Duodenal mucosa (tissue), 2 donors: ENCODE data around the gene GAL3ST2.

Experiments used
- H3K27ac ChIP-seq: one replicate; pipeline ENCODE4 v1.7.0; 2013; ENCODE audit warnings: low read depth, low read length
- H3K27me3 ChIP-seq, 2 donors: one replicate each; pipeline ENCODE4 v1.7.0; 2013; ENCODE audit warnings: low read length in 2 of 2, control low read depth in 1 of 2; ENCODE audit not compliant: insufficient read depth in 2 of 2, control insufficient read depth in 1 of 2
- H3K36me3 ChIP-seq, 2 donors: one replicate each; pipeline ENCODE4 v1.7.0; 2013; ENCODE audit warnings: low read length in 2 of 2, control low read depth in 1 of 2; ENCODE audit not compliant: insufficient read depth in 2 of 2, control insufficient read depth in 1 of 2
- H3K4me1 ChIP-seq, 2 donors: one replicate each; pipeline ENCODE4 v1.7.0; 2013; ENCODE audit warnings: low read length in 2 of 2, control low read depth in 1 of 2; ENCODE audit not compliant: insufficient read depth in 2 of 2, control insufficient read depth in 1 of 2
- H3K4me3 ChIP-seq, 2 donors: one replicate each; pipeline ENCODE4 v1.7.0; 2013; ENCODE audit warnings: low read length in 2 of 2, low read depth in 1 of 2
- H3K9ac ChIP-seq, 2 donors: one replicate each; pipeline ENCODE4 v1.7.0; 2013; ENCODE audit warnings: low read length in 2 of 2, low read depth in 1 of 2
- H3K9me3 ChIP-seq, 2 donors: one replicate each; pipeline ENCODE4 v1.7.0; 2013; ENCODE audit warnings: low read length in 2 of 2, control low read depth in 1 of 2; ENCODE audit not compliant: control insufficient read depth in 1 of 2

Gene GAL3ST2

DNA sequence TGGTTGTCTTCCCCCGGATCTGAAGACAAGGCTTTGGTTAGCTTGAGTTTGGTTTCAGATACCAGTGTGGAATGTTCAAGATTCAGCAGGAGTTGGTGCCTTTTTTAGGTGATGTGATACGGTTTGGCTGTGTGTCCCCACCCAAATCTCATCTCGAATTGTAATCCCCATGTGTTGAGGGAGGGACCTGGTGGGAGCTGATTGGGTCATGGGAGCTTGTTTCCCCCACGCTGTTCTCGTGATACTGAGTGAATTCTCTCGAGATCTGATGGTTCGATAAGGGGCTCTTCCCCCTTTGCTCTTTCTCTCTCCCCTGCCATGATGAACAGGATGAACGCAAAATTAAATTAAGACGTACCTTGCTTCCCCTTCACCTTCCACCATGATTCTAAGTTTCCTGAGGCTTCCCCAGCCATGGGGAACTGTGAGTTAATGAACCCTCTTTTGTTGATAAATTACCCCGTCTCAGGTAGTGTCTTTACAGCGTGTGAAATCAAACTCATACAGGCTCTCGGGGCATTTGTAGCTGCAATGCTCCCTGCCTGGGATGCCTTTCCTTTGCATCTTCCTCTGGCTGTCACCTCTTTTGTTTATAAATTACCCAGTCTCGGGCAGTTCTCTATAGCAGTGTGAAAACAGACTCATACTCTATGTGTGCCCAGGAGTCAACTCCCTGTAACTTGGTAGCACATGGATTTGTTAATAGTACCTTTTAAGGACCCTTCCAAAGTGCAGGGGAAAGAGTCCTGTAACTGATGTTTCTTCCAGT is 60.8 kb downstream of the GAL3ST2 start:
- Histone ChIP-seq H3K27me3 (peaks cover 0 to 3% of the 10 kb centered on the region in 2 donors), H3K4me3 (no peak overlapping the region), H3K27ac (no peak overlapping the region), H3K36me3 (no peaks in the 10 kb centered on the region), H3K9ac (no peak overlapping the region), H3K4me1 (no peaks in the 10 kb centered on the region), H3K9me3 (no peaks in the 10 kb centered on the region)

DNA sequence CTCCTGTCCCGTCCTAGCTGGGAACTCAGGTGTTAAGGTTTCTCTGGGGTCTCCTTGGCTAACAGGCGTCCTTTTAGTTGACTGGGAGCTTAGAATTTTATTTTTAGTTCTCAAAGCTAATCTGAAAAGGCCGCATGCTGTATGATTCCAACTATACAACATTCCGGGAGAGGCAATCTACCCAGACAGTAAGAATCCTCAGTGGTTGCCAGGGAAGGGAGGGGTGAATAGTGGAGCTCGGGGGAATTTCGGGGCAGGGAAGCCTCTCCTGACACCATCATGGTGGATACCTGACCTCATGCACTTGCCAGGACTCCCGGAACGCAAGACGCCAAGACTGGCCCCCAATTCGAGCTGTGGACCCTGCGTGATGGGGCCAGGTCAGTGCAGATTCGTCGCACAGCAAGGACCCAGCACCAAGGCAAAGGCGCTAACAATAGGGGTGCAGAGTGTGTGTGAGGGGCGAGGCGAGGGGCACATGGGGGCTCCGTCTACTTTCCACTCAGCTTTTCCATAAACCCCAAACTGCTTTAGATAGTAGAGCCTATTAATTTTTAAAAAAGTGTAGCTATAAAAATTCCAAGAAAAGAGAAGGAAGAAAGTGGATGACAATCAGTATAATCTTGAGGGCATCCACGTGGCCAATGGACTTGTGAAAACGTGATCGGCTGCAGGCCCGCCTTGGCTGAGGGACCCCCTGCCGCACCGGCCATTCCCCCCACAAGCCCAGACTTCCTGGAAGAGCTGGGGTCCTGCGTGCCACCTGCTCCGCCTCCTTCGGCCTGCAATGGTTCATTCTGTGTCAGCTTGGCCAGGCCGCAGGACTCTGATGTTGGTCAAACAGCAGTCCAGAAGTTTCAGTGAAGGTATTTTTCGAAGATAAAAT is 64.8 kb downstream of the GAL3ST2 start:
- Histone ChIP-seq H3K9ac (no peak overlapping the region), H3K36me3 (no peaks in the 10 kb centered on the region), H3K27me3 (peaks cover 0 to 3% of the 10 kb centered on the region in 2 donors), H3K9me3 (no peaks in the 10 kb centered on the region), H3K4me1 (peaks cover 9 to 18% of the 10 kb centered on the region in 2 donors), H3K4me3 (no peak overlapping the region), H3K27ac (no peak overlapping the region)

DNA sequence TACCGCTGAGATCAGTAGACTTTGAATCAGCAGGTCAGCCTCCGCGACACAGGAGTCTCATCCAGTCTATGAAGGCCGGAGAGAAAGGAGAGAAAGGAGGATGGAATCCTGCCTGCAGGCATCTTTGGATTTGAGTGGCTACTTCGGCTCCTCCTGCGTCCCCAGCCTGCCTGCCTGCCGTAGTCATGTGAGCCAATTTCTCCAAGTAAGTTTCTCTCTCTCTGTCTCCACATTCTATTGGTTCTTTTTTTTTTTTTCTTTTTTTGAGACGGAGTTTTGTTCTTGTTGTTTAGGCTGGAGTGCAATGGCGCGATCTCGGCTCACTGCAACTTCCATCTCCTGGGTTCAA is 65.4 kb downstream of the GAL3ST2 start:
- H3K9ac ChIP-seq, result no peak overlapping the region

DNA sequence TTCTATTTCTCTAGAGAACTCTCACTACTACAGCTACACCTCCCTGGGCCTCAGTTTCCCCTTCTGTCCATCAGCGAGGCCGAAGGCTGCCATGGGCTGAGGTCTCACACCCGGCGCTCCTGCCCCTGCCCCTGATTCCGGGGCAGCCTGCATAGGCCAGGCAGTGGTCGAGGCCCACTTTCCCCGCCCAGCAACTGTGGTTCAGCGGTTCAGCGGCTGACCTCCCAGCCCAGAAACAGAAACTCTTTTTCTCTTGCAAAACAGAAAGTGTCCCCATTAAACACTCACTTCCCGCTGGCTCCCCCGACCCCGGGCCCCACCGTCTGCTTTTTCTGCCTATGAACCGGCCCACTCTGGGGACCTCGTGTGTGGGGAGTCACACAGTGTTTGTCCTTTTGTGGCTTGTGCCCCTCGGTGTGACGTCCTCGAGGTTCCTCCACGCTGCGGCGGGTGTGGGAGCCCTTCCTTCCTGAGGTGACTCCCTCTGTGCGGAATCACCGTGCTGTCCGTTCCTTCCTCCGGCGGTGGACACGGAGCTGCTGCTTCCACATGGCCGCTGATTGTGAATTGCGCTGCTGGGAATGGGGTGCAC is 66.1 kb downstream of the GAL3ST2 start:
- H3K9me3 ChIP-seq, result no peaks in the 10 kb centered on the region
- H3K4me3 ChIP-seq, result peak overlapping the region; percentile 50 to 58
- peaks cover 9 to 18% of the 10 kb centered on the region in 2 donors for H3K4me1 ChIP-seq
- H3K36me3 ChIP-seq, result no peaks in the 10 kb centered on the region
- H3K27me3 ChIP-seq, result peaks cover 0 to 3% of the 10 kb centered on the region in 2 donors
- H3K27ac ChIP-seq, result no peak overlapping the region
- no peak overlapping the region for H3K9ac ChIP-seq

More for the DNA sequence above, 65.4 kb downstream of the GAL3ST2 start:
- Histone ChIP-seq H3K4me1 (peaks cover 9 to 18% of the 10 kb centered on the region in 2 donors), H3K4me3 (no peak overlapping the region), H3K9me3 (no peaks in the 10 kb centered on the region), H3K27ac (no peak overlapping the region), H3K27me3 (peaks cover 0 to 3% of the 10 kb centered on the region in 2 donors), H3K36me3 (no peaks in the 10 kb centered on the region)

DNA sequence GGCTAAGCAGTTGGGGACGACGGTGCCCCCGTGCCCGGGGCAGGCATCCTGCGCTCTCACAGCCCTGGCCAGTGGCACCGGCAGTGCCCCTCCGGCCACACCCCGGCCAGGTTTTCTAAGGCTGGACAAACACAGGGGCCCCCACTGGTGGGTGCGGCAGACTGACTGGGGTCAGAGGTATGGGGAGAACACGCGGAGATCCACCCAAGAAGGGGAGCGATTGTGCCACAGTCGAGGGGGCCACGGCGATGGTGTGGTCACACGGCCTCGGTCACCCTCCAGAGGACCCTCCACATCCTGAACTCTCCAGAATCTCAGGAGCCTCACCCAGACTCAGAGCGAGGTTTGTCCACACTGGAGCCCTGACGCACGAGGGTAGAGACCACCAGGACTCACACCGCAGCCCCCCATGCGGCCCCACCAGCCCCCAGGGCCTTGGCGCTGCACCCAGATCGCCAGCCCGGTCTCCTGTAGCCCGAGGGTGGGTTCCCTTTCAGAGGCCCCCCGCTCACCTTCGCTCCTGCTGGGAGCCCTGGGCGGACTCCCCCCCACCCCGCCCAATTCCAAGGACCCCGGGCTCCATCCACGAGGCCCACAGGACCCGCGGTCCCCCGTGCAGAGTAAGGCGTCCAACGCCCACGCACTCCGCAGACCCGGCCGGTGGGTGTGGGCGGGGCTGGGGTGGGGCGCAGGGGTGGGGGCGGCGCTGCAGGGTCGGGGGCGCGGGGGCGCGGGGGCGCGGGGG is 66.9 kb downstream of the GAL3ST2 start:
- Histone ChIP-seq H3K4me3 (peak overlapping the region; percentile 50 to 58), H3K9ac (no peak overlapping the region), H3K27me3 (no peaks in the 10 kb centered on the region), H3K4me1 (peaks cover 9 to 18% of the 10 kb centered on the region in 2 donors), H3K27ac (peak overlapping the region; percentile 36), H3K9me3 (no peaks in the 10 kb centered on the region), H3K36me3 (no peaks in the 10 kb centered on the region)

DNA sequence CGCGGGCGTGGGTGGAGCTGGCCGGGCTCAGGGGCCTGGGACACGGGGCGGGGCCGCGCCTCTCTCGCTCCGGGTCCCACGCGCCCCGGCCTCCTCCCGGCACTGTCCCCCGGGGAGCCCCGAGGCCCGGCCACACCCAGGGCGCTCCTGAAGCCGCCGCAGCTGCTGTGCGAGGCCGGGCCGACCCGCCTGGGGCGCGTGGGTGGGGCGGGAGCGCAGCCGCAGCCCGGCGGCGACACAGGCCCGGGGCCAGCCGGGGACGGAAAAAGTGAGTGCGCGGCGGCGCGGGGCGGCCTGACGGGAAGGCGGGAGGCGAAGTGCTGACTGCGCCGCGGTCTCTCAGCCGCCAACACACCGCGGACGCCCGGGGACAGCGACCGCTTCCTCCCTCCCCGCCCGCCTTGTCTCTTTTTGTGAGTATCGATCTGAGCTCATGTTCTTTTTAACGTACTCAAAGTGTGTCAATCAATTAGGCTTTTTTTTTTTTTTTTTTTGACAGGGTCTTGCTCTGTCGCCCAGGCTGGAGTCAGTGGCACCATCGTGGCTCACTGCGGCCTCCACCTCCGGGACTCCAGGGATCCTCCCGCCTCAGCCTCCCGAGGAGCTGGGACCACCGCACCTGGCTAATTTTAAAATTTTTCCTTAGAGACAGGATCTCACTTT is 67.6 kb downstream of the GAL3ST2 start:
- Histone ChIP-seq H3K4me1 (peaks cover 9 to 18% of the 10 kb centered on the region in 2 donors), H3K36me3 (no peaks in the 10 kb centered on the region), H3K27ac (peak overlapping the region; percentile 10), H3K9ac (no peak overlapping the region), H3K9me3 (no peaks in the 10 kb centered on the region), H3K27me3 (no peaks in the 10 kb centered on the region), H3K4me3 (peak overlapping the region; percentile 35 to 48)

DNA sequence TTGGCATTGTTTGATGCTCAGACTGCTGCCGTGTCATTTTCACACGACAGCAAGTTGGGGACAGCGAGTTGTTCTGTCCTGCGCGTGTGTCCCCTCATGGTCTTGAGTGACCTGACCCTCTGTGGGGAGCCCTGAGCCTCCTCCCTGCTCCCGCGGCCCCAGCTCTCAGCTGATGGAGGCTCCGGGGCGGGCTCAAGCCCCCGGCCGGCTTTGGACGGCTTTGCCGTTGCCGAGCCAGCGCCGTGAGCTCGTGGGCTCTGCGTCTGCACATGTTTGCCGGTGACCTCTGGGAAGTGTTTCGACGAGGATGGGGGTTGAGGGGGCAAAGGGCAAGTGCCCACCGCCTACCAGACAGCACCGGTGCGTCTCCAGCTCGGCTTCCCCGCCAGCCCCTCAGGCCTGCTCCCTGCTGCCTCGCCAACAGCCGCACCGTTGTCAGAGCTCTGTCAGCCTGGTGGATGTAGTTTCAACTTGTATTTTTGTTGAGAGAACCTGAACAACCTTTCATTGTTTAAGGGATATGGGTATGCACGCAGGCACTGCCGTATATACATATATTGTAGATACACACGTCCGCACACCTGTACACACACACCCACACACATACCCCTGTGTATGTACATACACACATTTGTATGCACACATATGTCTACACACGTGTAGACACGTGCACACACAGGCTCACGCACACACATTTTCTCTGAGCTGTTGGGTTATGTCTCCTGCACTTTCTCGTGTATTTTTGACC is 68.4 kb downstream of the GAL3ST2 start:
- Histone ChIP-seq H3K27ac (no peak overlapping the region), H3K9ac (no peak overlapping the region), H3K4me3 (peak overlapping the region in 1 of 2 donors; percentile 35), H3K27me3 (no peaks in the 10 kb centered on the region), H3K36me3 (no peaks in the 10 kb centered on the region), H3K4me1 (peaks cover 9 to 18% of the 10 kb centered on the region in 2 donors), H3K9me3 (no peaks in the 10 kb centered on the region)

DNA sequence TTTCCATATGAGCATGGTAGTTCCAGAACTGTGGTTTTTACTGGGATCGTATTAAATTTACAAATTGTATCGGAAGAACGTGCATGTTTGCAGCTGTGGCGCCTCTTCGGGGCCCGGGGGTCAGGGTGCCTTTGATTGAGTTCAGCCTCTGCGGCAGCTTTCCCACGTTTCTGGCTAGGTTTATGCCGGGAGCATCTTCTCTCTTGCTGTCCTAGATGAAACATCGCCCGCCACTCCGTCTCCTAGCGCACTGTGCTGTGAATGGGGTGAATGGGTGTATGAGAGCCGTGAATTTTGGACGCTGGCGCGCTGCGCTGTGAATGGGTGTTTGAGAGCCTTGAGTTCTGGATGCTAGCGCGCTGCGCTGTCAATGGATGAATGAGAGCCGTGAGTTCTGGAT is 69.8 kb downstream of the GAL3ST2 start:
- H3K9ac ChIP-seq, result no peak overlapping the region
- H3K4me3 ChIP-seq, result no peak overlapping the region
- no peaks in the 10 kb centered on the region for H3K9me3 ChIP-seq
- H3K4me1 ChIP-seq, result peaks cover 9 to 18% of the 10 kb centered on the region in 2 donors
- H3K27ac ChIP-seq, result no peak overlapping the region
- H3K27me3 ChIP-seq, result no peaks in the 10 kb centered on the region
- no peaks in the 10 kb centered on the region for H3K36me3 ChIP-seq
